ENCODE data around the gene HPCAL4.

GRCh38 chr1:39628807-39629350, 62.4 kb downstream of the HPCAL4 start:
- TF ChIP-seq, protein P1, sequence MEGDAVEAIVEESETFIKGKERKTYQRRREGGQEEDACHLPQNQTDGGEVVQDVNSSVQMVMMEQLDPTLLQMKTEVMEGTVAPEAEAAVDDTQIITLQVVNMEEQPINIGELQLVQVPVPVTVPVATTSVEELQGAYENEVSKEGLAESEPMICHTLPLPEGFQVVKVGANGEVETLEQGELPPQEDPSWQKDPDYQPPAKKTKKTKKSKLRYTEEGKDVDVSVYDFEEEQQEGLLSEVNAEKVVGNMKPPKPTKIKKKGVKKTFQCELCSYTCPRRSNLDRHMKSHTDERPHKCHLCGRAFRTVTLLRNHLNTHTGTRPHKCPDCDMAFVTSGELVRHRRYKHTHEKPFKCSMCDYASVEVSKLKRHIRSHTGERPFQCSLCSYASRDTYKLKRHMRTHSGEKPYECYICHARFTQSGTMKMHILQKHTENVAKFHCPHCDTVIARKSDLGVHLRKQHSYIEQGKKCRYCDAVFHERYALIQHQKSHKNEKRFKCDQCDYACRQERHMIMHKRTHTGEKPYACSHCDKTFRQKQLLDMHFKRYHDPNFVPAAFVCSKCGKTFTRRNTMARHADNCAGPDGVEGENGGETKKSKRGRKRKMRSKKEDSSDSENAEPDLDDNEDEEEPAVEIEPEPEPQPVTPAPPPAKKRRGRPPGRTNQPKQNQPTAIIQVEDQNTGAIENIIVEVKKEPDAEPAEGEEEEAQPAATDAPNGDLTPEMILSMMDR (IDR thresholded peaks at IDR 0.05) = no peak
- no peak for TF ChIP-seq POLR2AphosphoS5 (IDR thresholded peaks at IDR 0.05)
